ENCODE data around the gene DAND5. TPM values are rescaled to one million over a fixed set of nuclear protein-coding genes. Genes with fewer than 3 reads are reported as not detected.

The DAND5 gene, protein sequence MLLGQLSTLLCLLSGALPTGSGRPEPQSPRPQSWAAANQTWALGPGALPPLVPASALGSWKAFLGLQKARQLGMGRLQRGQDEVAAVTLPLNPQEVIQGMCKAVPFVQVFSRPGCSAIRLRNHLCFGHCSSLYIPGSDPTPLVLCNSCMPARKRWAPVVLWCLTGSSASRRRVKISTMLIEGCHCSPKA
- total RNA-seq, result not detected
- long read RNA-seq, result 0 reads

DNA sequence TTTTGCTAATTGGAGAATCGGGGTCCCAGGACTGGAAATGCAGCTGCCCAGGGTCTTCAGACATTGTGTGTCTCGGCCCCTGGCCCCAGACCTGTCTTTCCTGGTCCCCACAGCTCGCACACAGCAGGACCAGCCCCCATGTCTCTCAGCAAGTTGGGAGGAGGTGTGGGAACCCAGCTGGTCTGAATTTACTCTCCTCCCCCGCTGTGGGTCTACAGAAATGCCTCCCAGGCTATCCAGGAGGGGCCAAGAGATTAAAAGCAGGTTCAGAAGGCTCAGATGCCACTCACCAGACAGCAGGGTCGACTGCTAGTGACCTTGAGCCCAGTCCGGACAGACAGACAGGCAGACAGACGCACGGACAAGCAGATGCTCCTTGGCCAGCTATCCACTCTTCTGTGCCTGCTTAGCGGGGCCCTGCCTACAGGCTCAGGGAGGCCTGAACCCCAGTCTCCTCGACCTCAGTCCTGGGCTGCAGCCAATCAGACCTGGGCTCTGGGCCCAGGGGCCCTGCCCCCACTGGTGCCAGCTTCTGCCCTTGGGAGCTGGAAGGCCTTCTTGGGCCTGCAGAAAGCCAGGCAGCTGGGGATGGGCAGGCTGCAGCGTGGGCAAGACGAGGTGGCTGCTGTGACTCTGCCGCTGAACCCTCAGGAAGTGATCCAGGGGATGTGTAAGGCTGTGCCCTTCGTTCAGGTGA is at the start of gene DAND5:
TSS of gene DAND5 (plus strand) at position 285 of the 697 bp plus-strand sequence. CDS start at position 370, 85 bp downstream.
- DNase-seq (ENCODE audit: low spot score), result no peak

DNA sequence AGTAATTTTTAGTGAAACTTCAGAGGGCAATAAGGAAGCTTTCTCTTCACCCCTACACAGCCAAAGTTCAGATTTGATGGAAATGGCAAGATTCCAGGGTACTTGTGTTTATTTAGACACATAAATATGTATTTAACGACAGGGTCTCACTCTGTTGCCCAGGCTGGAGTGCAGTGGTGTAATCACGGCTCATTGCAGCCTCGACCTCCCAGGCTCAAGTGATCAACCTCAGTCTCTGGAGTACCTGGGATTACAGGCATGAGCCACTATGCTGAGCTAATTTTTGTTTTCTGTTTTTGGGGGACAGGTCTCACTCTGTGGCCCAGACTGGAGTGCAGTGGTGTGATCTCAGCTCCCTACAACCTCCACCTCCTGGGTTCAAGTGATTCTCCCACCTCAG is 48.3 kb upstream of the DAND5 start:
- no peak for DNase-seq (ENCODE audit: low spot score)

DNA sequence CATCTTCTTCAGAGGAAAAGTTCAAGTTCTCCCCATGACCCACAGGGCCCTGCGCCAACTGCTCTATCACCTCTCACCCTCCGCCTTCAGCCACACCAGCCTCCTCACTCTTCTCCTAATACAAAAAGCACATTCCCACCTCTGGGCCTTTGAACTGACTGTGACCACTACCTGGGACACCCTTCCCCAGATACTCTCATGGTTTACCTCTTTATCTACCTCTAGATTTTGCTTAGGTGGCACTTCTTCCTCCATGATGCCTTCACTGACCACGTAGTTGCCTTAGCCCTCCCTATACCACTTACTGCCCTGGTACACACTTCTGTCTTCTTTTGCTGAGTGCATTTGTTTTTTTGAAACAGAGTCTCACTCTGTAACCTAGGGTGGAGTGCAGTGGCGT is 46.4 kb upstream of the DAND5 start:
- DNase-seq (ENCODE audit: low spot score), result no peak

DNA sequence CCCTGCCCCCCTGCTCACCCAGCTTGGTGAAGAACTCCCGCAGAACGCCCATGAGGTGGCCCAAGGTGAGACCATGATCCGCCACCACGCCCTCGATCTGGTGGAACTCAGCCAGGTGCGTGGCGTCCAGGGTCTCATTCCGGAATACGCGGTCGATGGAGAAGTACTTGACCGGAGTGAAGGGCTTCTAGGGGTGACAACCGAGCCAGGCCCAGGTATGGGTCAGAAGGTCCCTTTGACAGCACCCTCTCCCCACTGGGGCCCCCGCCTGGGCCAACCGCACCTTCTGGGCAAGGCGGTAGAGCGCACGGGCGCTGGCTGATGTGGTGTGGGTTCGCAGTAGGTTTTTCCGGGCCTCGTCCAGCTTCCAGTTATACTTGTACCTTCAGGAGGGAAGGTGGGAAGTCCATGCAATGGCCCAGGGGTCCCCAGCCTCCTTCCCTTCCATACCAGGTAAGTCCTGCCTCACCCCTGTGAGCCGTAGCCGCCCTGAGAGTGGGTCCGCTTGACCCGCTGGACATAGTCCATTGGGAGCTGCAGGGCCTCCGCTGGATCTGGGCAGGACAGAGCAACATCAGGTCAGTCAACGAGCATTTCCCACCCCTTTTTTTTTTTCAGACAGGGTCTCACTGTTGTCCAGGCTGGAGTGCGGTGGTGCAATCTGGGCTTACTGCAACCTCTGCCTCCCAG is 44.6 kb upstream of the DAND5 start:
- DNase-seq (ENCODE audit: low spot score), result no peak

DNA sequence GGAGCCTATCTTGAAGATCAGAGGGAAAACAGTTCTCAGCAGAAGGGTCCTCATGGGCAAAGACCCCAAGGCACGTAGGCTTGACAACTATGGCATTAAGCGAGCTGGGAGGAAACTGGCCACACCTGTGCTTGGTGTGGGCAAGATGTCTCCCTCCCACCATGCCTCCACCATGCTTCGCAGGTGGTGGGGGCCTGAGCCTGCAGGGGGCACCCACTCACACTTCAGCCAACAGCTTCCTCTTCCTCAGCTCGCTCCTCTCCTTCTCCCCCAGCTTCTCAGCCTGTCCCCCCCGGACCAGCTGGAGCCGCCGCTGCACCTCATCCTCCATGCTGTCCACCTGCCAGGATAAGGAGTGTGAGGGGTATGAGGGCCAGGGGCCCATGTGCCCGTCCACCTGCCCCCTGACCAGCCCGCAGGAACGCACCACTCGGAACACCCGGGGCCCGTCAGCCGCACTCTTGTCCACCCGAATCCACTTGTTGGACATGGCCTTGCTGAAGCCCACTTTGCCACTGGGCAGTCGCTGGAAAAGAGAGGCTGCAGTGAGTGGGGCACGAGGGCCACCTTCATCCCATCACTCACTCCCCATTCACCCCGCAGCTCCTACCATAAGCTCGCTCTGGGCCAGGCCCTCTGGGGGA is 39.3 kb upstream of the DAND5 start:
- DNase-seq (ENCODE audit: low spot score), result no peak

DNA sequence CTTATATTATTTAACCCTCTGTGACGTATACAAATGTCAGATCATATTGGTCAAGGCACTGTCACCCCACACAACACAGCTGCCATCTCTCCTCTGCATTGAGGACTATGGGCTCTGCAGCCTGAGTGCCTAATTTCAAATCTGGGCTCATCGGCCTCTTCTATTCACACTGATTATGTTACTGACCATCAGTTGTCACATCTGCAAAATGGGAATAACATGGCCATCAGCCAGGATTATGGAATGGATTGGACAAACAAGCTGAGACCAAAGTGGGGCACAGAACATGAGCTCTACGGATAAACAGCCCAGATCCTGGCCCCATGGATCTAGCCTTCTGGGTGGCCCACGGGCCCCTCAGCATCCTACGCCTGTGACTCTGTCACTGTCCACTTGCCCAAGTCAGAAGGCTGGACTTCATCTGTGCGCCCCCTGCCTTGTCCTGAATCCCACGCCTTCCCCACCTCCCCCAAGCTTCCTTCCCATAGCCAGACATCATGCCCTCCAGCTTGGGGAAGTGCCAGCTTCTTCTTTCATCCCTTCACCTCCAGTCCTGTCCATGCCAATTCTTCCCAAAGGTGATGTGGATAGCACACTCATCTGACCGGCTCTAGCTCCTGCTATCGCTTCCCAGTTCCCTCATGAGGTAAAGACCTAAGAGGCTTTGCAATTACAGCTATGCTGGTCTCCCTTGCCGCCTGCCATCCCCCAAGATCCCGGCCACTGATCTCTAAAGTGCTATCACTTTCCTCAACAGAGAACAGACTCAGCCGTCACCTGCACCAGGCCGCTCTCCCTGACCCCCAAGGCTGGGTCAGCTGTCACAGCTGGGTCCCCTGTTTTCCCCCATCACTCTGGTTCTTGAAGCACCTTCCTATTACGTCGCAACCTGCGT is 36.7 kb upstream of the DAND5 start:
- no peak for DNase-seq (ENCODE audit: low spot score)

DNA sequence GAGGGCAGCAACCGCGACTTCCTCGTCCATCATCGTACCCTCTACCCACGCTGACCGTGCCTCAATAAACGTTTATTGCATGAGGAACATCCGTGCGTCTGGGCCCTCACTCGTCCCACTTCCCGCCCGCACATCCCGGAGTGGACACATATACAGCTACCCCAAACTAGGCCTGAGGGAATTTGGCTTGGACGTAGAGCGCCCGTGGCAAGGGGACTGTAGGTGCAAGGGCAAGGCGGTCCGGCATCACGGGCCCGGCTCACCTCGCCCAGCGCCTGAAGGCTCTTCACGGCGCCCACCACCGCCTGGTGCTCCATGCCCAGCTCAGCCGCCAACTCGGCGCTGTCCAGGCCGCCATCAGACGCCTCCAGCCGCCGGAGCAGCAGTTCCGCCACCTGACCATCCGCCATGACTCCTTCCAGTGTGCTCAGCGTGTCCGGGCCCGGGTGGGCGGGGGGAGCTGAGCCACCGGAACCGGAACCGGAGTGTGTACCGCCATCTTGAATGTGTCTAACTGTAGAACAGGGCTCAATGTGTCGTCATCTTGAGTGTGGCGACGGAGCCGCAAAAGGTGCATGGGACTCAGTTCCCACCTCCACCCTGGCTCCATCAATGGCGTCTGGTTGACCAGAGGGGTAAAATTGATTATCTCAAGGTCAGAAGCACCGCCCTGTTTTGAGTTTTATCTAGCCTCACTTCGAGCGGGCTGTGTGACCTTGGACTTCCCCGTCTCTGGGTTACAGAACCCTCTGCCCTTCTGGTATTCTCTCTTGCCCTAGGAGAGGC is 35.9 kb upstream of the DAND5 start, which contains the start of gene FARSA:
TSS of gene FARSA (minus strand) at position 425 of the 786 bp plus-strand sequence. CDS start at position 410, 15 bp downstream.
- peak; percentile 96 for DNase-seq (ENCODE audit: low spot score)

DNA sequence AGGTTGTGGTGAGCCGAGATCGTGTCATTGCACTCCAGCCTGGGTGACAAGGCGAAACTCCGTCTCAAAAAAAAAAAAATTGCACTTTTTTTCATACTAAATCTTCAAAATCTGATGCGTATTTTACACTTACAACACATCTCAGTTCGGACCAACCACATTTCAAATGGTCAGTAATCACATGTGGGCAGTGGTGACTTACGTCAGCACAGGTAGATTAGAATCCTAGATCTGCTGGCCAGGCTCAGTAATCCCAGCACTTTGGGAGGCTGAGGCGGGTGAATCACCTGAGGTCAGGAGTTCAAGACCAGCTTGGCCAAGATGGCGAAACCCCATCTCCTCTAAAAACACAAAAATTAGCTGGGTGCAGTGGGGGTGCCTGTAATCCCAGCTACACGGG is 34.3 kb upstream of the DAND5 start:
- DNase-seq (ENCODE audit: low spot score), result no peak

DNA sequence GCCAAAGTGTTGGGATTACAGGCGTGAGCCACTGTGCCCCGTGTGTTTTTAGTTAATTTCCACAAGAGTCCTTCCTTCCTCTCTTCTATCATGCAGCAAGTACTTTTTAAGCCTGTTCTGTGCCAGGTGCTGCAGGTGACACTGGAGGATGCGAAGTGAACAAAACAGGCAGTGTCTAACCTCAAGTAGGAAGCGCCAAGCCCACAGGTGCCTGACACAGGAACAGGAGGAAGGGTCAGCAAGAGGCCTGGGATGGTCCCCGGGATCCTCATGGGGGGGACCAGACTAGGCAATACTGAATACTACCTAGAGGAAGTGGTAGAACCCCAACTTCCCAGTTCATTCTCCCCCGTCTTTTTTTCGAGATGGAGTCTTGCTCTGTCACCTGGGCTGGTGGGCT is 32.8 kb upstream of the DAND5 start:
- no peak for DNase-seq (ENCODE audit: low spot score)

DNA sequence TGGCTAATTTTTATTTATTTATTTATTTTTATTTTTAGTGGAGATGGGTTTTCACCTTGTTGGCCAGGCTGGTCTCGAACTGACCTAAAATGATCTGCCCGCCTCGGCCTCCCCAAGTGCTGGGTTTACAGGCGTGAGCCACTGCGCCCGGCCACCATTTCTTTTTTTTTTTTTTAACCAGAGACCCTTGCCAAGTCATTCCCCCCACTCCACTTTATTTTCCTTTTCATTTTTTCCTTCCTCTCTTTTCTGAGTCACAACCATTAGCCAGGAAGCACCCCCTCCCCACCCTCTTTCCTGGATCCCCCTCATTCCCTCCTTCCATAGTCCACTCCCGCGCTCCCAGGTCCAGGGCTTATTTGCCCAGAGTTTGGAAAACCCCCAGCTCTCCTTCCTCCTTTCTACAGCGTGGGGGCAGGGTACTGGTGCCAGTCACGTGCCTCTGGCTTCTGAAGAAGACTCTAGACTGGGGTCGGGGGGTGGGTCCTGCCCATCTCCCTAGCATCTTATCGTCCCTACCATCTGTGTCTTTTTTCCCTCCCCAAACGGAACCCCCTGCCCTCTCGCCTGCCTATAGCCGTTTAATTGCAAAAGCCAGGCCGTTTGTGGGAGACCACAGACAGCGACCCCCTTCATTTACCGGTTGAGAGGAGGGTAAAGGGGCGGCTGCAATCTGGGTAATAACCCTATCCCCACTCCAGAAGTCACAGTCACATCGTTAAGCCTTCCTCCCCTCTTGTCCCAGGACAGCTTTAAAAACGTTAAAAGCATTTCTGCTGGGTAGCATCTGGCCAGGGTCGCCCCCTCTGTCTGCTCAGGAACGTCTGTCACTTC is 32.1 kb upstream of the DAND5 start:
- DNase-seq (ENCODE audit: low spot score), result no peak

DNA sequence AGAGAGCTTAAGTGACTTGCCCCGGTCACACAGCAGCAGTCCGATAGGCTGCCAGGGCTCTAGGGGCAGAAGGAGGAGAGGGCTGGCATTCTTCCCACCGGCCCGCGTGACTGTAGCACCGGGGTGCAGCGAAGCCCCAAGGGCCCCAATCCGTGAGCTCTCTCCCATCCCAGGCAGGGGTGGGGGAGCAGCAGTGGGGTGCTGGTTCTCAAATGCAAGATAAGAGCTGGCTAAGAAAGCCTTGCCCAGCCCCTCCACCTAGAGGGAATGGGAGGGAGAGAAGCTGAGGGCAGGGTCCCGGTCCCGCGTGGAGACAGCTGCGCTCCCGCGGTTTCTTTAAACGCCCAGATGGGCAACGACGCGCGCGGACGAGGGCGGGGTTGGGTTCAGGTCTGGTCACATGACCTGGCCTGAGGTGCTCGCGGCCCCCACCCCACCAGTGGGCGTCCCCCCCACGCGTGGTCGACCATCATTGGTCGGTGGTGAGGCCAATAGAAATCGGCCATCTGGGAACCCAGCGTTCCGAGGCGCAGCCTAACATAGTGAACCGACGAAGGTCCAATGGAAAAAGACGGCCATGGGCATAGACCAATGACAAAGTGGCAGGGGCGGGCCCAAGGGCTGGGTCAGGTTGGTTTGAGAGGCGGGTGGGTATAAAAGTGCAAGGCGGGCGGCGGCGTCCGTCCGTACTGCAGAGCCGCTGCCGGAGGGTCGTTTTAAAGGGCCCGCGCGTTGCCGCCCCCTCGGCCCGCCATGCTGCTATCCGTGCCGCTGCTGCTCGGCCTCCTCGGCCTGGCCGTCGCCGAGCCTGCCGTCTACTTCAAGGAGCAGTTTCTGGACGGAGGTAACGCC is 31.2 kb upstream of the DAND5 start, which contains the start of gene CALR:
TSS of gene CALR (plus strand) at position 683 of the 852 bp plus-strand sequence. CDS start at position 754, 71 bp downstream.
- DNase-seq (ENCODE audit: low spot score), result peak; percentile 100

DNA sequence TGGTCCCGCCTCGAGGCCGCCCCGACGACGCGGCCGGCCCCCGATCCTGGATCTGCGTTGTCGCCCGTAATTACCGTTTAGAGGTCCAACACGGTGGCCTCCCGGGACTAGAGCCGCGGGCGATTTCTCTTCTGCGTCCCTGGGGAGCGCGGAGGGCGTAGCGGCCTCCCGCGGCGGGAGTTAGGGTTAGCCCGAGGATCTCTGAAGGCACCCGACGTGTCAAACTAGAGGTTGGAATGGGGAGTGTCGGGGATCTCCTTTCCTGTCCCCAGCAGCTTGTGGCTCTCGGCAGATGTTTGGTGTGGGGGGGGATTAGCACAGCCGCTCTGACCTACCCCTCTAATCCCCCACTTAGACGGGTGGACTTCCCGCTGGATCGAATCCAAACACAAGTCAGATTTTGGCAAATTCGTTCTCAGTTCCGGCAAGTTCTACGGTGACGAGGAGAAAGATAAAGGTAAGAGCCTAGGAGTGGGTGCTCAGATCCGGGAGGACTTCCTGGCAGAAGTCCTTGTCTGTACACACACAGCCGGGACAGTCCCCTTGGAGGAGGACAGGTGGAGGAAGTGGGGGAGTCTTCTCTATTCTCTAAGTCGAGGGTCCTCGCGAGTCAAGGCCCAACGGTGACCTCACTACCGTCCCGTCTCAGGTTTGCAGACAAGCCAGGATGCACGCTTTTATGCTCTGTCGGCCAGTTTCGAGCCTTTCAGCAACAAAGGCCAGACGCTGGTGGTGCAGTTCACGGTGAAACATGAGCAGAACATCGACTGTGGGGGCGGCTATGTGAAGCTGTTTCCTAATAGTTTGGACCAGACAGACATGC is 30.4 kb upstream of the DAND5 start:
- DNase-seq (ENCODE audit: low spot score), result no peak

DNA sequence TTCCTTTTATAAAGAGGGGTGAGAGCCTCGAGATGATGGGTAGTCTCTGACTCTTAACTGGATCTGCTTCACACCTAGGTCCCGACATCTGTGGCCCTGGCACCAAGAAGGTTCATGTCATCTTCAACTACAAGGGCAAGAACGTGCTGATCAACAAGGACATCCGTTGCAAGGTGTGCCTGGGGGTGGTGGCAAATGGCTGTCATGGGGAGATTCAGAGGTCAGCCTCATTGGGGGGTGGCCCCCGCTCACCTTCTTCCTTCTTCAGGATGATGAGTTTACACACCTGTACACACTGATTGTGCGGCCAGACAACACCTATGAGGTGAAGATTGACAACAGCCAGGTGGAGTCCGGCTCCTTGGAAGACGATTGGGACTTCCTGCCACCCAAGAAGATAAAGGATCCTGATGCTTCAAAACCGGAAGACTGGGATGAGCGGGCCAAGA is 29.4 kb upstream of the DAND5 start:
- no peak for DNase-seq (ENCODE audit: low spot score)

DNA sequence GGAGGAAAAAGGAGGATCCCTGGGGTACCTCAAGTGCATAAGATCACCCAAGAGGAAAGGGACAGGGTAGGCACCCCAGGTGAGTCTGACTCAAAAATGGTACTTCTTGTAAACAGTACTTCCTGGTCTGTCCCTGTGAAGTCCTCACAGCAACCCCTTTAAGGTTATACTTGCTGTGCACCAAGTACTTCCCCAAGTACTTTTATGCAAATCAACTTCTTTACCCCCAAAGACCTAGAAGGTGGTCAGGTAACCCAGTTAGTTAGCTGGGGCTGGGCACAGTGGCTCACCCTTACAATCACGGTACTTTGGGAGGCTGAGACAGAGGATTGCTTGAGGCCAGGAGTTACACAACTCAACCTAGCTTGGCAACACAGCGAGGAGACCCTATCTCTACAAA is 28.5 kb upstream of the DAND5 start:
- DNase-seq (ENCODE audit: low spot score), result no peak

DNA sequence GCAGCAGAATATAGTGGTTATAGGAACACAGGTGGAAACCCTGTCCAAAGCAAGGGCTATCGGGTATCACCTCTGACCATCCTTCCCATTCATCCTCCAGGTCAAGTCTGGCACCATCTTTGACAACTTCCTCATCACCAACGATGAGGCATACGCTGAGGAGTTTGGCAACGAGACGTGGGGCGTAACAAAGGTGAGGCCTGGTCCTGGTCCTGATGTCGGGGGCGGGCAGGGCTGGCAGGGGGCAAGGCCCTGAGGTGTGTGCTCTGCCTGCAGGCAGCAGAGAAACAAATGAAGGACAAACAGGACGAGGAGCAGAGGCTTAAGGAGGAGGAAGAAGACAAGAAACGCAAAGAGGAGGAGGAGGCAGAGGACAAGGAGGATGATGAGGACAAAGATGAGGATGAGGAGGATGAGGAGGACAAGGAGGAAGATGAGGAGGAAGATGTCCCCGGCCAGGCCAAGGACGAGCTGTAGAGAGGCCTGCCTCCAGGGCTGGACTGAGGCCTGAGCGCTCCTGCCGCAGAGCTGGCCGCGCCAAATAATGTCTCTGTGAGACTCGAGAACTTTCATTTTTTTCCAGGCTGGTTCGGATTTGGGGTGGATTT is 25.8 kb upstream of the DAND5 start:
- DNase-seq (ENCODE audit: low spot score), result no peak

DNA sequence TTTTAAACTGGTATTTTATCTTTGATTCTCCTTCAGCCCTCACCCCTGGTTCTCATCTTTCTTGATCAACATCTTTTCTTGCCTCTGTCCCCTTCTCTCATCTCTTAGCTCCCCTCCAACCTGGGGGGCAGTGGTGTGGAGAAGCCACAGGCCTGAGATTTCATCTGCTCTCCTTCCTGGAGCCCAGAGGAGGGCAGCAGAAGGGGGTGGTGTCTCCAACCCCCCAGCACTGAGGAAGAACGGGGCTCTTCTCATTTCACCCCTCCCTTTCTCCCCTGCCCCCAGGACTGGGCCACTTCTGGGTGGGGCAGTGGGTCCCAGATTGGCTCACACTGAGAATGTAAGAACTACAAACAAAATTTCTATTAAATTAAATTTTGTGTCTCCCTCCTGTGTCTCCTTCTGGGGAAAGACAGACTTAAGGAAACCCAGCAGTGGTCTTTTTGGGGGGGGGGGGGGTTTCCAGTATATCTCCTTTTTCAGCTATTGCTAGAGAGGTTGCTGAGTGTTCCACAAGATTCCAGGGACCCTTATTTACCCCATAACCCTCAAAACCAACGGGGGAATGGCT is 25.2 kb upstream of the DAND5 start:
- DNase-seq (ENCODE audit: low spot score), result no peak
